HEK293 (cell line): ENCODE measurements around the gene SYNGR3.
A peak's percentile ranks its signal among the peaks of the same experiment; 100 is the strongest.

Experiments
- BCL6B ChIP-seq: fragments of 450-650 bp; formaldehyde crosslinking; IDR thresholded peaks from 2 replicates; pipeline ENCODE4 v1.5.1; 2017; ENCODE audit warnings: missing biosample characterization, missing genetic modification characterization
- GLI2 ChIP-seq: fragments of 450-650 bp; formaldehyde crosslinking; IDR thresholded peaks from 2 replicates; pipeline ENCODE4; 2017; ENCODE audit warnings: missing biosample characterization, missing genetic modification characterization, low read depth, borderline replicate concordance
- GLI4 ChIP-seq: fragments of 450-650 bp; formaldehyde crosslinking; IDR thresholded peaks from 2 replicates; pipeline ENCODE4 v1.5.1; 2016; ENCODE audit warnings: missing biosample characterization, missing genetic modification characterization
- HOXC10 ChIP-seq: sonication (generic); formaldehyde crosslinking; IDR thresholded peaks from 2 replicates; pipeline ENCODE4 v1.8.1; 2023; ENCODE audit warnings: mild to moderate bottlenecking, missing genetic modification reagents
- IKZF3 ChIP-seq: fragments of 450-650 bp; IDR thresholded peaks from 2 replicates; pipeline ENCODE4 v1.5.0; 2018; ENCODE audit warnings: missing biosample characterization, mild to moderate bottlenecking, missing genetic modification characterization, moderate library complexity
- KLF16 ChIP-seq: fragments of 450-650 bp; formaldehyde crosslinking; IDR thresholded peaks from 2 replicates; pipeline ENCODE4 v1.5.1; 2017; ENCODE audit warnings: missing biosample characterization, missing genetic modification characterization
- MEIS1 ChIP-seq: sonication (generic); formaldehyde crosslinking; IDR thresholded peaks from 2 replicates; pipeline ENCODE4 v1.8.1; 2022; ENCODE audit warnings: missing genetic modification reagents, mild to moderate bottlenecking, borderline replicate concordance
- OVOL3 ChIP-seq: fragments of 450-650 bp; formaldehyde crosslinking; IDR thresholded peaks from 2 replicates; pipeline ENCODE4 v1.5.1; 2016; ENCODE audit warnings: missing biosample characterization, missing genetic modification characterization
- RBAK ChIP-seq: fragments of 450-650 bp; formaldehyde crosslinking; IDR thresholded peaks from 2 replicates; pipeline ENCODE4 v1.5.1; 2016; ENCODE audit warnings: missing biosample characterization, missing genetic modification characterization
- SP2 ChIP-seq: fragments of 450-650 bp; formaldehyde crosslinking; IDR thresholded peaks from 2 replicates; pipeline ENCODE4 v1.5.1; 2016; ENCODE audit warnings: missing biosample characterization, missing genetic modification characterization
- SP3 ChIP-seq: fragments of 450-650 bp; formaldehyde crosslinking; IDR thresholded peaks from 2 replicates; pipeline ENCODE4 v1.5.1; 2016; ENCODE audit warnings: missing biosample characterization, missing genetic modification characterization
- ZBTB1 ChIP-seq: fragments of 450-650 bp; formaldehyde crosslinking; IDR thresholded peaks from 2 replicates; pipeline ENCODE4 v1.5.1; 2016; ENCODE audit warnings: missing biosample characterization, missing genetic modification characterization
- ZBTB26 ChIP-seq: fragments of 450-650 bp; formaldehyde crosslinking; optimal IDR thresholded peaks from 2 replicates; pipeline ENCODE3; 2016; ENCODE audit warnings: missing biosample characterization, mild to moderate bottlenecking, missing genetic modification characterization
- ZBTB8A ChIP-seq: fragments of 450-650 bp; formaldehyde crosslinking; IDR thresholded peaks from 2 replicates; pipeline ENCODE4 v1.5.1; 2016; ENCODE audit warnings: missing biosample characterization, missing genetic modification characterization
- ZFP37 ChIP-seq: fragments of 450-650 bp; formaldehyde crosslinking; IDR thresholded peaks from 2 replicates; pipeline ENCODE4 v1.5.1; 2016; ENCODE audit warnings: missing biosample characterization, missing genetic modification characterization
- ZNF10 ChIP-seq: fragments of 450-650 bp; formaldehyde crosslinking; IDR thresholded peaks from 2 replicates; pipeline ENCODE4 v1.5.1; 2017; ENCODE audit warnings: missing biosample characterization, missing genetic modification characterization
- ZNF148 ChIP-seq: fragments of 450-650 bp; formaldehyde crosslinking; IDR thresholded peaks from 2 replicates; pipeline ENCODE4 v1.5.0; 2017; ENCODE audit warnings: missing biosample characterization, missing genetic modification characterization, borderline replicate concordance
- ZNF157 ChIP-seq: fragments of 450-650 bp; formaldehyde crosslinking; IDR thresholded peaks from 2 replicates; pipeline ENCODE4 v1.5.1; 2016; ENCODE audit warnings: missing biosample characterization, missing genetic modification characterization
- ZNF16 ChIP-seq: fragments of 450-650 bp; formaldehyde crosslinking; IDR thresholded peaks from 2 replicates; pipeline ENCODE4 v1.5.1; 2016; ENCODE audit warnings: low read depth, missing biosample characterization, missing genetic modification characterization
- ZNF184 ChIP-seq: fragments of 450-650 bp; IDR thresholded peaks from 2 replicates; pipeline ENCODE4 v1.5.1; 2018; ENCODE audit warnings: missing biosample characterization, mild to moderate bottlenecking, missing genetic modification characterization
- ZNF248 ChIP-seq: fragments of 450-650 bp; formaldehyde crosslinking; IDR thresholded peaks from 2 replicates; pipeline ENCODE4 v1.5.1; 2017; ENCODE audit warnings: missing biosample characterization, missing genetic modification characterization
- ZNF274 ChIP-seq, 2 experiments: fragments of 200-500 bp in 1 of 2; fragments of 450-650 bp in 1 of 2; sonication (Bioruptor generic) in 1 of 2; formaldehyde crosslinking in 1 of 2; IDR thresholded peaks; 2 replicates each; pipeline versions ENCODE4 v1.5.1 to v1.6.1; 2014 to 2016; ENCODE audit warnings: borderline replicate concordance in 1 of 2, inconsistent platforms in 1 of 2, low read length in 1 of 2, missing biosample characterization in 1 of 2, missing genetic modification characterization in 1 of 2
- ZNF292 ChIP-seq: fragments of 450-650 bp; formaldehyde crosslinking; IDR thresholded peaks from 2 replicates; pipeline ENCODE4 v1.5.1; 2016; ENCODE audit warnings: low read depth, missing biosample characterization, missing genetic modification characterization, borderline replicate concordance
- ZNF311 ChIP-seq: fragments of 450-650 bp; formaldehyde crosslinking; IDR thresholded peaks from 2 replicates; pipeline ENCODE4 v1.5.1; 2017; ENCODE audit warnings: missing biosample characterization, missing genetic modification characterization, borderline replicate concordance
- ZNF362 ChIP-seq: fragments of 450-650 bp; formaldehyde crosslinking; IDR thresholded peaks from 2 replicates; pipeline ENCODE4 v1.5.1; 2016; ENCODE audit warnings: missing biosample characterization, missing genetic modification characterization
- ZNF473 ChIP-seq: fragments of 450-650 bp; formaldehyde crosslinking; IDR thresholded peaks from 2 replicates; pipeline ENCODE4 v1.5.1; 2017; ENCODE audit warnings: missing biosample characterization, missing genetic modification characterization
- ZNF488 ChIP-seq: fragments of 450-650 bp; formaldehyde crosslinking; IDR thresholded peaks from 2 replicates; pipeline ENCODE4 v1.5.1; 2016; ENCODE audit warnings: missing biosample characterization, missing genetic modification characterization
- ZNF560 ChIP-seq: fragments of 450-650 bp; formaldehyde crosslinking; IDR thresholded peaks from 2 replicates; pipeline ENCODE4 v1.5.1; 2017; ENCODE audit warnings: missing biosample characterization, missing genetic modification characterization, borderline replicate concordance
- ZNF660 ChIP-seq: fragments of 450-650 bp; IDR thresholded peaks from 2 replicates; pipeline ENCODE4 v1.5.1; 2018; ENCODE audit warnings: missing biosample characterization, mild to moderate bottlenecking, missing genetic modification characterization
- ZNF670 ChIP-seq: fragments of 450-650 bp; formaldehyde crosslinking; IDR thresholded peaks from 2 replicates; pipeline ENCODE4 v1.5.1; 2016; ENCODE audit warnings: missing biosample characterization, missing genetic modification characterization, low read depth
- ZNF692 ChIP-seq: fragments of 450-650 bp; formaldehyde crosslinking; IDR thresholded peaks from 2 replicates; pipeline ENCODE4 v1.5.1; 2016; ENCODE audit warnings: missing biosample characterization, missing genetic modification characterization
- ZSCAN16 ChIP-seq: fragments of 450-650 bp; formaldehyde crosslinking; IDR thresholded peaks from 2 replicates; pipeline ENCODE4 v1.5.1; 2016; ENCODE audit warnings: missing biosample characterization, missing genetic modification characterization
- ZSCAN4 ChIP-seq: fragments of 450-650 bp; formaldehyde crosslinking; IDR thresholded peaks from 2 replicates; pipeline ENCODE4 v1.5.1; 2017; ENCODE audit warnings: missing biosample characterization, missing genetic modification characterization

Gene SYNGR3

GRCh38 chr16:1961651-1962067 is 28.1 kb upstream of the SYNGR3 start (continued):
- TF ChIP-seq ZNF670 (no peak), ZNF274 (IDR thresholded peaks at IDR 0.05; ENCODE audit: low read length) (no peak), ZNF274 (tag by site-specific recombination; IDR thresholded peaks at IDR 0.05; ENCODE audit: borderline replicate concordance) (no peak), ZBTB8A (no peak), KLF16 (tag by site-specific recombination) (no peak), IKZF3 (peak; percentile 84), SP3 (tag by site-specific recombination) (no peak), ZNF660 (no peak; the same call in 1 of the 2 replicates), ZNF148 (tag by site-specific recombination) (no peak), SP2 (tag by site-specific recombination) (no peak), MEIS1 (CRISPR knock-in tag) (no peak), GLI4 (tag by site-specific recombination) (no peak), HOXC10 (no peak), ZNF473 (tag by site-specific recombination) (no peak), ZNF311 (tag by site-specific recombination) (no peak), ZNF16 (no peak), OVOL3 (tag by site-specific recombination) (no peak), ZBTB26 (tag by site-specific recombination) (no peak), ZSCAN16 (tag by site-specific recombination) (no peak), ZSCAN4 (tag by site-specific recombination) (no peak), RBAK (no peak), ZNF362 (tag by site-specific recombination) (no peak), ZNF692 (tag by site-specific recombination) (no peak), GLI2 (tag by site-specific recombination) (no peak), BCL6B (tag by site-specific recombination) (no peak), ZBTB1 (tag by site-specific recombination) (no peak), ZNF488 (no peak), ZNF560 (tag by site-specific recombination) (no peak), ZNF184 (no peak), ZNF10 (tag by site-specific recombination) (peak; percentile 46), ZNF157 (tag by site-specific recombination) (no peak), ZFP37 (tag by site-specific recombination) (no peak), ZNF292 (no peak), ZNF248 (tag by site-specific recombination) (no peak)
